HCT116 (cell line): ENCODE results near the gene KLRF2. TPM values are rescaled to one million over a fixed set of nuclear protein-coding genes. Genes with fewer than 3 reads are reported as not detected.

Source experiments
- ATAC-seq: fragments of 200-7000 bp; cut with Tn5 transposase; 2 replicates; pipeline ENCODE4 v1.9.1; 2020; ENCODE audit warnings: mild to moderate bottlenecking, moderate library complexity
- BruUV-seq: library from RNA; stranded (reverse); fragments of 400-500 nt; replicated peaks from 2 replicates; lab custom pipeline; 2021; lab: Mats Ljungman, UMichigan
- CTCF ChIA-PET: fragments of 300-600 bp; sonication (Branson Sonifier 250); formaldehyde crosslinking; loops from one replicate; lab custom pipeline; 2021; ENCODE audit warnings: antibody characterized with exemption; lab: Charles Lee
- POLR2A ChIA-PET: fragments of 300-600, 350-600 bp; sonication (Branson Sonifier 250); formaldehyde crosslinking; loops from one replicate; lab custom pipeline; 2021; ENCODE audit warnings: antibody characterized with exemption; lab: Charles Lee
- RAD21 ChIA-PET, 2 experiments: fragments of 300-600 bp; sonication (Branson Sonifier 250); formaldehyde crosslinking; loops; one replicate each; lab custom pipeline; 2023; ENCODE audit warnings: low total read pairs in 2 of 2; ENCODE audit not compliant: uncharacterized antibody in 2 of 2, unreplicated experiment in 2 of 2, low non-redundant PET in 1 of 2; lab: Charles Lee
- DNase-seq: peaks from one replicate; pipeline ENCODE4 v3.0.0-alpha.2; 2010; ENCODE audit warnings: low read depth, low spot score
- H2AFZ ChIP-seq: fragments of 200-600 bp; shearing (Covaris generic), sonication (generic); 2 replicates; pipeline ENCODE4 v1.6.1; 2017; ENCODE audit warnings: low read depth, mixed run types, mixed read lengths, antibody characterized with exemption, low read length; ENCODE audit not compliant: poor library complexity, severe bottlenecking
- H3K27ac ChIP-seq: 2 replicates; pipeline ENCODE4 v1.5.1; 2012; ENCODE audit warnings: low read depth, low read length
- H3K27me3 ChIP-seq: fragments of 200-600 bp; sonication (generic); 2 replicates; pipeline ENCODE4 v1.6.1; 2016; ENCODE audit warnings: mixed run types, low read length, mixed read lengths; ENCODE audit not compliant: insufficient read depth
- H3K36me3 ChIP-seq, 2 experiments: fragments of 200-500 bp in 1 of 2; fragments of 200-600 bp in 1 of 2; sonication (Bioruptor generic) in 1 of 2; sonication (generic) in 1 of 2; 2 replicates each; pipeline versions ENCODE4 v1.5.1 to v1.6.1; 2014 to 2016; ENCODE audit warnings: low read length in 2 of 2, inconsistent platforms in 1 of 2, mixed read lengths in 1 of 2, mixed run types in 1 of 2; ENCODE audit not compliant: insufficient read depth in 2 of 2, control insufficient read depth in 1 of 2
- H3K4me1 ChIP-seq, 2 experiments: fragments of 200-600 bp in 1 of 2; sonication (generic) in 1 of 2; 2 replicates each; pipeline versions ENCODE4 v1.5.1 to v1.6.1; 2012 to 2017; ENCODE audit warnings: low read length in 2 of 2, inconsistent platforms in 1 of 2, mild to moderate bottlenecking in 1 of 2, mixed read lengths in 1 of 2, mixed run types in 1 of 2, moderate library complexity in 1 of 2; ENCODE audit not compliant: insufficient read depth in 2 of 2, control insufficient read depth in 1 of 2
- H3K4me2 ChIP-seq: fragments of 200-600 bp; sonication (generic); 2 replicates; pipeline ENCODE4 v1.6.1; 2017; ENCODE audit warnings: mixed run types, low read length, mixed read lengths
- H3K4me3 ChIP-seq, 2 experiments: fragments of 200-600 bp in 1 of 2; sonication (generic) in 1 of 2; replicated peaks in 1 of 2; 2 replicates each; pipeline ENCODE4 v1.5.1; 2011 to 2016; ENCODE audit warnings: low read length in 2 of 2, control low read depth in 1 of 2, low read depth in 1 of 2, mild to moderate bottlenecking in 1 of 2, mixed read lengths in 1 of 2, mixed run types in 1 of 2
- H3K79me2 ChIP-seq: fragments of 200-600 bp; sonication (generic); 2 replicates; pipeline ENCODE4 v1.6.1; 2017; ENCODE audit warnings: mild to moderate bottlenecking, mixed run types, low read length, moderate library complexity, mixed read lengths; ENCODE audit not compliant: insufficient read depth
- H3K9ac ChIP-seq: fragments of 200-600 bp; sonication (generic); 2 replicates; pipeline ENCODE4 v1.6.1; 2016; ENCODE audit warnings: low read length, mixed read lengths
- H3K9me2 ChIP-seq: fragments of 200-600 bp; sonication (generic), shearing (Covaris generic); 2 replicates; pipeline ENCODE4 v1.6.1; 2017; ENCODE audit warnings: mixed run types, mild to moderate bottlenecking, moderate library complexity; ENCODE audit not compliant: insufficient read depth
- H3K9me3 ChIP-seq, 2 experiments: fragments of 200-500 bp in 1 of 2; fragments of 200-600 bp in 1 of 2; sonication (Bioruptor generic) in 1 of 2; sonication (generic) in 1 of 2; 2 replicates each; pipeline ENCODE4 v1.6.1; 2014 to 2017; ENCODE audit warnings: low read length in 2 of 2, mixed read lengths in 2 of 2, inconsistent platforms in 1 of 2, low read depth in 1 of 2, mild to moderate bottlenecking in 1 of 2, mixed run types in 1 of 2, moderate library complexity in 1 of 2; ENCODE audit not compliant: control insufficient read depth in 1 of 2, insufficient read depth in 1 of 2
- H4K20me1 ChIP-seq: fragments of 200-600 bp; sonication (generic), shearing (Covaris generic); 2 replicates; pipeline ENCODE4 v1.6.1; 2017; ENCODE audit warnings: mixed run types, mild to moderate bottlenecking, moderate library complexity; ENCODE audit not compliant: insufficient read depth
- ATF3 ChIP-seq: IDR thresholded peaks from 2 replicates; pipeline ENCODE4 v1.6.1; 2012
- CEBPB ChIP-seq: IDR thresholded peaks from 2 replicates; pipeline ENCODE4 v1.6.1; 2012; ENCODE audit warnings: low read depth
- EZH2phosphoT487 ChIP-seq: fragments of 200-600 bp; IDR thresholded peaks from 2 replicates; pipeline ENCODE4 v1.6.1; 2018; ENCODE audit warnings: antibody characterized with exemption, borderline replicate concordance
- FOSL1 ChIP-seq: IDR thresholded peaks from 2 replicates; pipeline ENCODE4 v1.6.1; 2012; ENCODE audit warnings: low read depth
- POLR2A ChIP-seq: IDR thresholded peaks from 2 replicates; pipeline ENCODE4 v1.7.0; 2011; ENCODE audit warnings: borderline replicate concordance; ENCODE audit not compliant: insufficient read depth, insufficient read length; ENCODE audit errors: extremely low read depth
- POLR2AphosphoS5 ChIP-seq: IDR thresholded peaks from 2 replicates; pipeline ENCODE4 v1.6.1; 2011; ENCODE audit warnings: mild to moderate bottlenecking, low read depth, low read length, moderate library complexity
- RAD21 ChIP-seq: IDR thresholded peaks from 2 replicates; pipeline ENCODE4 v1.6.1; 2012; ENCODE audit warnings: low read depth, mild to moderate bottlenecking
- REST ChIP-seq: IDR thresholded peaks from 2 replicates; pipeline ENCODE4 v1.6.1; 2012; ENCODE audit warnings: low read depth
- TCF7L2 ChIP-seq: IDR thresholded peaks from 2 replicates; pipeline ENCODE4 v1.7.0; 2011; ENCODE audit warnings: borderline replicate concordance, inconsistent platforms; ENCODE audit not compliant: insufficient read depth, insufficient read length; ENCODE audit errors: extremely low read depth
- YY1 ChIP-seq: IDR thresholded peaks from 2 replicates; pipeline ENCODE4 v1.6.1; 2011; ENCODE audit warnings: low read length, low read depth, moderate library complexity, mild to moderate bottlenecking; ENCODE audit not compliant: insufficient replicate concordance; ENCODE audit errors: extremely low read depth
- ZBTB33 ChIP-seq: IDR thresholded peaks from 2 replicates; pipeline ENCODE4 v1.6.1; 2011; ENCODE audit warnings: mild to moderate bottlenecking, low read length, moderate library complexity; ENCODE audit not compliant: insufficient replicate concordance; ENCODE audit errors: extremely low read depth
- ZFX ChIP-seq: fragments of 450-650 bp; IDR thresholded peaks from 2 replicates; pipeline ENCODE4 v1.6.1; 2017
- ZNF274 ChIP-seq: fragments of 200-500 bp; sonication (Bioruptor generic); IDR thresholded peaks from 2 replicates; pipeline ENCODE4 v1.6.1; 2014; ENCODE audit warnings: mild to moderate bottlenecking, low read depth, low read length, inconsistent platforms
- intact Hi-C: fragments of 100-400 bp; cut with micrococcal nuclease; formaldehyde crosslinking; loops from 2 replicates; pipeline ENCODE4 v1.10.0; 2022
- total RNA-seq: library from RNA; stranded (reverse); gene quantifications from one replicate; pipeline ENCODE4 v1.2.1, GENCODE V29; 2021; ENCODE audit not compliant: unreplicated experiment

Gene KLRF2
- total RNA-seq, 1 experiment from 2014 or later, result not detected

GRCh38 chr12:9909724-9910123 is 28.4 kb downstream of the KLRF2 start:
- intact Hi-C loops, result no loop called here
- no TSS peak for BruUV-seq
- CTCF ChIA-PET, result no interaction called here

More at GRCh38 chr12:9909724-9910123, 28.4 kb downstream of the KLRF2 start:
- TF ChIP-seq REST (no peak), ATF3 (no peak), RAD21 (no peak), POLR2AphosphoS5 (no peak), ZNF274 (no peak), ZFX (no peak), FOSL1 (no peak), CEBPB (no peak), YY1 (no peak), ZBTB33 (no peak), POLR2A (no peak), TCF7L2 (no peak), EZH2phosphoT487 (no peak)
- TF ChIP-seq, all 23 proteins: peak for 0
- DNase-seq (no peak), ATAC-seq (no peak)
- H3K4me2 ChIP-seq, result no peak overlapping the region
- H4K20me1 ChIP-seq, result no peaks in the 10 kb centered on the region
- H3K4me1 ChIP-seq, result no peaks in the 10 kb centered on the region
- H3K4me3 ChIP-seq, result no peak overlapping the region
- POLR2A ChIA-PET, result no interaction called here
- peaks cover 19% of the 10 kb centered on the region; the same call in 1 of the 2 replicates for H3K27me3 ChIP-seq
- no peak overlapping the region for H3K27ac ChIP-seq
- no peak overlapping the region for H2AFZ ChIP-seq
- RAD21 ChIA-PET, result no interaction called here
- peaks cover 6 to 7% of the 10 kb centered on the region in 2 experiments; a peak in 2 of 4 replicates for H3K9me3 ChIP-seq
- H3K79me2 ChIP-seq, result no peaks in the 10 kb centered on the region
- H3K9ac ChIP-seq, result no peak overlapping the region
- no peaks in the 10 kb centered on the region for H3K36me3 ChIP-seq
- H3K9me2 ChIP-seq, result no peaks in the 10 kb centered on the region
